Esophagus squamous epithelium (tissue), 4 donors: ENCODE results near the gene CPLANE2.

Experiments
- POLR2A ChIP-seq, 4 donors: fragments of 450-650 bp; IDR thresholded peaks; one replicate each; pipeline ENCODE4 v1.6.1; 2017; ENCODE audit warnings: antibody characterized with exemption in 4 of 4, mild to moderate bottlenecking in 4 of 4, moderate library complexity in 3 of 4
- TF ChIP-seq, protein P1 (sequence below), 6 experiments: fragments of 450-650 bp in 4 of 6; fragments of 200-600 bp in 2 of 6; sonication (generic) in 2 of 6; IDR thresholded peaks; one replicate each; pipeline ENCODE4 v1.5.1; 2016 to 2019; ENCODE audit warnings: antibody characterized with exemption in 6 of 6, mild to moderate bottlenecking in 4 of 6, moderate library complexity in 4 of 6

DNA sequence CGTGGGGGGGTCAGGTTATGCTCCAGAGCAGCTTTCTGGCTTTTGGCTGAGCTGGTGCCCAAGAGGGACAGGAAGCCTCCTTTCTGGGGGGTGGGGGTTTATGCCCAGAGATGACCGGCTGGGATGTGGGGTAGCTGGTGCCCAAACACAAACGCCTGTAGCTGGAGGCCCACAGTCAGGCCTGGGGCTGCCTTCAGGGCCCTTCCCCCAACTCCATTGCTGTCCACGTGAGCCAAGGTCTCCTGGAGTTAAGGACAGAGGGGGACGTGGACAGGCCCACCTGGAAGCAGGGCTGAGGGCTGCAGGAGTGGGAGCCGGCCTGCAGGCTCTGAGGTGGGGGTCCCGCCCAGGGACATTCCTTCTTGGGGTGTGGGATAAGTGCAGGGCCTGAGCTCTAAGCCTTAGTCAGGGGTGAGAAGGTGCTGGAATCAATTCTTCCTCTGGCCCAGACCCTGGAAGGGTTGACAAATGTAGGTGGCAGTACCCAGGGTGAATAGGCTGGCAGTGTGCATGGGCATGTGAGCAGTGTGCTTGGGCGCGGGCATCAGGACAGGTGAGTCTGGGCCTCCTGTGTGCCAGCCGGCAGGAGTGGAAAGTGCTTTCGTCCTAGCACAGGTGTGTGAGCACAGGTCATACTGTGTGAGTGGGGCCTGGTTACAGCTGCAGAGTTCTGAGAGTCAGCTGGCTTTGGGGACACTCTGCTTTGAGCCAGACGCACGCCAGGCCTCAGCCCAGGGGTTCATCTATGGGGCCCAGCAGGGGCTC is 6.8 kb downstream of the CPLANE2 start:
- TF ChIP-seq, protein P1, sequence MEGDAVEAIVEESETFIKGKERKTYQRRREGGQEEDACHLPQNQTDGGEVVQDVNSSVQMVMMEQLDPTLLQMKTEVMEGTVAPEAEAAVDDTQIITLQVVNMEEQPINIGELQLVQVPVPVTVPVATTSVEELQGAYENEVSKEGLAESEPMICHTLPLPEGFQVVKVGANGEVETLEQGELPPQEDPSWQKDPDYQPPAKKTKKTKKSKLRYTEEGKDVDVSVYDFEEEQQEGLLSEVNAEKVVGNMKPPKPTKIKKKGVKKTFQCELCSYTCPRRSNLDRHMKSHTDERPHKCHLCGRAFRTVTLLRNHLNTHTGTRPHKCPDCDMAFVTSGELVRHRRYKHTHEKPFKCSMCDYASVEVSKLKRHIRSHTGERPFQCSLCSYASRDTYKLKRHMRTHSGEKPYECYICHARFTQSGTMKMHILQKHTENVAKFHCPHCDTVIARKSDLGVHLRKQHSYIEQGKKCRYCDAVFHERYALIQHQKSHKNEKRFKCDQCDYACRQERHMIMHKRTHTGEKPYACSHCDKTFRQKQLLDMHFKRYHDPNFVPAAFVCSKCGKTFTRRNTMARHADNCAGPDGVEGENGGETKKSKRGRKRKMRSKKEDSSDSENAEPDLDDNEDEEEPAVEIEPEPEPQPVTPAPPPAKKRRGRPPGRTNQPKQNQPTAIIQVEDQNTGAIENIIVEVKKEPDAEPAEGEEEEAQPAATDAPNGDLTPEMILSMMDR (IDR thresholded peaks at IDR 0.05) = no peak
- TF ChIP-seq POLR2A (IDR thresholded peaks at IDR 0.05) = no peak
